ENCODE data around the gene GNG12.

- TF ChIP-seq POLR2AphosphoS5 (IDR thresholded peaks at IDR 0.05; ENCODE audit: low read depth, low read length) (no peak), POLR2A (IDR thresholded peaks at IDR 0.05; ENCODE audit: low read depth, low read length) (no peak), TAF1 (IDR thresholded peaks at IDR 0.05; ENCODE audit: low read depth, low read length) (no peak), SPI1 (IDR thresholded peaks at IDR 0.05; ENCODE audit: low read depth, low read length) (no peak)
Observed at GRCh38 chr1:67690411-67690810, 142.9 kb downstream of the GNG12 start.

All from GM12891 (cell line).